Chondrocyte (in vitro differentiated cells): Measurements from ENCODE around the gene NEK2. TPM values are rescaled to one million over a fixed set of nuclear protein-coding genes. Genes with fewer than 3 reads are reported as not detected.
A peak's percentile ranks its signal among the peaks of the same experiment; 100 is the strongest.

Source experiments
- DNase-seq: peaks from one replicate; pipeline ENCODE4 v3.0.0; 2021; ENCODE audit warnings: mixed read lengths, low spot score
- H3K27ac Mint-ChIP-seq: one replicate; pipeline ENCODE4 v1.8.0; 2021; ENCODE audit warnings: mild to moderate bottlenecking, moderate library complexity, mixed read lengths; ENCODE audit not compliant: unreplicated experiment
- H3K27me3 Mint-ChIP-seq: 2 replicates; pipeline ENCODE4 v1.8.0; 2021; ENCODE audit warnings: low read depth, mixed read lengths
- H3K36me3 Mint-ChIP-seq: 2 replicates; pipeline ENCODE4 v1.8.0; 2021; ENCODE audit warnings: low read depth, mixed read lengths
- H3K4me1 Mint-ChIP-seq: 2 replicates; pipeline ENCODE4 v1.8.0; 2021; ENCODE audit warnings: low read depth, mild to moderate bottlenecking, mixed read lengths
- H3K4me3 Mint-ChIP-seq: one replicate; pipeline ENCODE4 v1.8.0; 2021; ENCODE audit warnings: mild to moderate bottlenecking, moderate library complexity, mixed read lengths; ENCODE audit not compliant: unreplicated experiment
- H3K9me3 Mint-ChIP-seq: 2 replicates; pipeline ENCODE4 v1.8.0; 2021; ENCODE audit warnings: low read depth, mixed read lengths
- CTCF ChIP-seq: fragments of 200-600 bp; sonication (generic); IDR thresholded peaks from 2 replicates; pipeline ENCODE4 v1.5.0; 2021; ENCODE audit warnings: antibody characterized with exemption, mild to moderate bottlenecking, moderate library complexity
- total RNA-seq: library from RNA; stranded (reverse); gene quantifications from 3 replicates; pipeline ENCODE4 v1.2.1, GENCODE V29; 2021

NEK2 gene
- total RNA-seq, 1 donor from 2014 or later, result 3.2 TPM

- TF ChIP-seq CTCF, result peak; percentile 15
- H3K4me3 Mint-ChIP-seq, result no peak overlapping the region
- no peaks in the 10 kb centered on the region for H3K27me3 Mint-ChIP-seq
- H3K27ac Mint-ChIP-seq, result peak overlapping the region; percentile 49
- H3K4me1 Mint-ChIP-seq, result peaks cover 64% of the 10 kb centered on the region
- no peaks in the 10 kb centered on the region for H3K36me3 Mint-ChIP-seq
- DNase-seq, result peak; percentile 76
- H3K9me3 Mint-ChIP-seq, result no peaks in the 10 kb centered on the region
Observed at GRCh38 chr1:211643324-211644212, 31.9 kb downstream of the NEK2 start.

- no peak overlapping the region for H3K27ac Mint-ChIP-seq
Observed at GRCh38 chr1:211642870-211643269, 32.6 kb downstream of the NEK2 start.

GRCh38 chr1:211641942-211642341, 33.5 kb downstream of the NEK2 start:
- DNase-seq, result peak; percentile 26
- Mint-ChIP-seq H3K4me1 (peaks cover 64% of the 10 kb centered on the region), H3K27me3 (no peaks in the 10 kb centered on the region), H3K27ac (no peak overlapping the region), H3K4me3 (no peak overlapping the region), H3K9me3 (no peaks in the 10 kb centered on the region), H3K36me3 (no peaks in the 10 kb centered on the region)
- TF ChIP-seq CTCF, result no peak

More at GRCh38 chr1:211642870-211643269, 32.6 kb downstream of the NEK2 start:
- no peaks in the 10 kb centered on the region for H3K9me3 Mint-ChIP-seq
- H3K27me3 Mint-ChIP-seq, result no peaks in the 10 kb centered on the region
- peaks cover 65% of the 10 kb centered on the region for H3K4me1 Mint-ChIP-seq
- H3K4me3 Mint-ChIP-seq, result no peak overlapping the region
- DNase-seq, result peak; percentile 25
- H3K36me3 Mint-ChIP-seq, result no peaks in the 10 kb centered on the region
- no peak for TF ChIP-seq CTCF

GRCh38 chr1:211641044-211641800, 34.2 kb downstream of the NEK2 start:
- H3K27ac Mint-ChIP-seq, result no peak overlapping the region
- TF ChIP-seq CTCF, result no peak
- peak; percentile 15 for DNase-seq
- no peaks in the 10 kb centered on the region for H3K9me3 Mint-ChIP-seq
- no peak overlapping the region for H3K4me3 Mint-ChIP-seq
- H3K4me1 Mint-ChIP-seq, result peaks cover 61% of the 10 kb centered on the region
- H3K36me3 Mint-ChIP-seq, result no peaks in the 10 kb centered on the region
- no peaks in the 10 kb centered on the region for H3K27me3 Mint-ChIP-seq

GRCh38 chr1:211640301-211640630, 35.2 kb downstream of the NEK2 start:
- Mint-ChIP-seq H3K4me3 (peak overlapping the region; percentile 64), H3K27ac (peak overlapping the region; percentile 95), H3K9me3 (no peaks in the 10 kb centered on the region), H3K27me3 (no peaks in the 10 kb centered on the region), H3K4me1 (peaks cover 57% of the 10 kb centered on the region), H3K36me3 (no peaks in the 10 kb centered on the region)
- peak; percentile 2 for DNase-seq
- no peak for TF ChIP-seq CTCF
